ENCODE measurements around the gene SFXN3. TPM values are rescaled to one million over a fixed set of nuclear protein-coding genes. Genes with fewer than 3 reads are reported as not detected.

The SFXN3 gene
- total RNA-seq, 1 experiment from 2014 or later, result 5.6 TPM

DNA sequence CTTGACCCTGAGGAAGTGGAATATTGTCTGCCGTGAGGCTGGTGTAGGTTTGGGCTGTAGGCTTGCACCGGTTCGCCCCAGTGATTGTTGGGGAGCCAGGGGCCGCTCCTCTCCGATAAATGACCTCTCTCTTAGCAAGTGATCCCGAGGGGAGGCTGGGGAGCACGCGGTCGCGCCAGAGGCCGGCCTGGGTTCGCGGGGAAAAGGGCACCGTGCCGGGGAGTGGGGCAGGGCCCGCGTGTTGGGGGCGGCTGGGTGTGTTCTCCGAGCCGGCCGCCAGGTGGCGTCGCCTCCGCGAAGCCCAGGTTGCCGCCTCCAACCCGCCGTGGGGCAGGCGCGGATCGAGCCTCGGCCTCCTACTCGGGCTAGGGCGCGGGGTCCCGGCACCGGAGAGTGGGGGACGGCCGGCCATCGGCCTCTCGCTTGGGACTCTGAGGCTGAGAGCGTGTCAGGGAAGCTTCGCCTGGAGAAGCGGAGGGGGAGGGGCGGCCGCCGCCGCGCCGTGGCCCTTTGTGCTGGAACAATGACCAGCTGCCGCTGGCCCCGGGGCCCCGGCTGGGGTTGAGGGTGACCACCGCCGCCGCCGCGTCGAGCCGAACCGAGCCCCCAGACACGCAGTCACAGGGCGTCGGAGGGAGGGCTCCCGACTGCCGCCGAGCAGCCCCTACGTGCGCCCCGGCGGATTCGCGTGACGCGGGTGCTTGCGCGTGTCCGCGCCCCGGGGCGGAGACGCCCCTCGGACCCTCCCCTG is 31.9 kb upstream of the SFXN3 start (continued):
- TF ChIP-seq, protein P1, sequence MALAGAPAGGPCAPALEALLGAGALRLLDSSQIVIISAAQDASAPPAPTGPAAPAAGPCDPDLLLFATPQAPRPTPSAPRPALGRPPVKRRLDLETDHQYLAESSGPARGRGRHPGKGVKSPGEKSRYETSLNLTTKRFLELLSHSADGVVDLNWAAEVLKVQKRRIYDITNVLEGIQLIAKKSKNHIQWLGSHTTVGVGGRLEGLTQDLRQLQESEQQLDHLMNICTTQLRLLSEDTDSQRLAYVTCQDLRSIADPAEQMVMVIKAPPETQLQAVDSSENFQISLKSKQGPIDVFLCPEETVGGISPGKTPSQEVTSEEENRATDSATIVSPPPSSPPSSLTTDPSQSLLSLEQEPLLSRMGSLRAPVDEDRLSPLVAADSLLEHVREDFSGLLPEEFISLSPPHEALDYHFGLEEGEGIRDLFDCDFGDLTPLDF (CRISPR knock-in tag; IDR thresholded peaks at IDR 0.05), result 0 out of 2 replicates have a peak, but pooled peaks have one; percentile 41
- TF ChIP-seq ELF4 (CRISPR knock-in tag; IDR thresholded peaks at IDR 0.05; ENCODE audit: low read depth), result peak; percentile 61; the same call in 1 of the 2 replicates
- TF ChIP-seq, protein P2, sequence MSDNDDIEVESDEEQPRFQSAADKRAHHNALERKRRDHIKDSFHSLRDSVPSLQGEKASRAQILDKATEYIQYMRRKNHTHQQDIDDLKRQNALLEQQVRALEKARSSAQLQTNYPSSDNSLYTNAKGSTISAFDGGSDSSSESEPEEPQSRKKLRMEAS (CRISPR knock-in tag; IDR thresholded peaks at IDR 0.05), result peak; percentile 69
- no peak for TF ChIP-seq SOX15 (CRISPR knock-in tag; IDR thresholded peaks at IDR 0.05)
- TF ChIP-seq PRRX2 (CRISPR knock-in tag; IDR thresholded peaks at IDR 0.05), result no peak
- no peak for TF ChIP-seq MYBL2 (CRISPR knock-in tag; IDR thresholded peaks at IDR 0.05)
- no peak for TF ChIP-seq IRF2 (CRISPR knock-in tag; IDR thresholded peaks at IDR 0.05; ENCODE audit: borderline replicate concordance, low read depth)
- TF ChIP-seq, protein P3, sequence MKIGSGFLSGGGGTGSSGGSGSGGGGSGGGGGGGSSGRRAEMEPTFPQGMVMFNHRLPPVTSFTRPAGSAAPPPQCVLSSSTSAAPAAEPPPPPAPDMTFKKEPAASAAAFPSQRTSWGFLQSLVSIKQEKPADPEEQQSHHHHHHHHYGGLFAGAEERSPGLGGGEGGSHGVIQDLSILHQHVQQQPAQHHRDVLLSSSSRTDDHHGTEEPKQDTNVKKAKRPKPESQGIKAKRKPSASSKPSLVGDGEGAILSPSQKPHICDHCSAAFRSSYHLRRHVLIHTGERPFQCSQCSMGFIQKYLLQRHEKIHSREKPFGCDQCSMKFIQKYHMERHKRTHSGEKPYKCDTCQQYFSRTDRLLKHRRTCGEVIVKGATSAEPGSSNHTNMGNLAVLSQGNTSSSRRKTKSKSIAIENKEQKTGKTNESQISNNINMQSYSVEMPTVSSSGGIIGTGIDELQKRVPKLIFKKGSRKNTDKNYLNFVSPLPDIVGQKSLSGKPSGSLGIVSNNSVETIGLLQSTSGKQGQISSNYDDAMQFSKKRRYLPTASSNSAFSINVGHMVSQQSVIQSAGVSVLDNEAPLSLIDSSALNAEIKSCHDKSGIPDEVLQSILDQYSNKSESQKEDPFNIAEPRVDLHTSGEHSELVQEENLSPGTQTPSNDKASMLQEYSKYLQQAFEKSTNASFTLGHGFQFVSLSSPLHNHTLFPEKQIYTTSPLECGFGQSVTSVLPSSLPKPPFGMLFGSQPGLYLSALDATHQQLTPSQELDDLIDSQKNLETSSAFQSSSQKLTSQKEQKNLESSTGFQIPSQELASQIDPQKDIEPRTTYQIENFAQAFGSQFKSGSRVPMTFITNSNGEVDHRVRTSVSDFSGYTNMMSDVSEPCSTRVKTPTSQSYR (CRISPR knock-in tag; IDR thresholded peaks at IDR 0.05), result no peak
- TF ChIP-seq NR3C1 (CRISPR knock-in tag; conservative IDR thresholded peaks at IDR 0.05; ENCODE audit: low read depth), result no peak
- TF ChIP-seq, protein P4, sequence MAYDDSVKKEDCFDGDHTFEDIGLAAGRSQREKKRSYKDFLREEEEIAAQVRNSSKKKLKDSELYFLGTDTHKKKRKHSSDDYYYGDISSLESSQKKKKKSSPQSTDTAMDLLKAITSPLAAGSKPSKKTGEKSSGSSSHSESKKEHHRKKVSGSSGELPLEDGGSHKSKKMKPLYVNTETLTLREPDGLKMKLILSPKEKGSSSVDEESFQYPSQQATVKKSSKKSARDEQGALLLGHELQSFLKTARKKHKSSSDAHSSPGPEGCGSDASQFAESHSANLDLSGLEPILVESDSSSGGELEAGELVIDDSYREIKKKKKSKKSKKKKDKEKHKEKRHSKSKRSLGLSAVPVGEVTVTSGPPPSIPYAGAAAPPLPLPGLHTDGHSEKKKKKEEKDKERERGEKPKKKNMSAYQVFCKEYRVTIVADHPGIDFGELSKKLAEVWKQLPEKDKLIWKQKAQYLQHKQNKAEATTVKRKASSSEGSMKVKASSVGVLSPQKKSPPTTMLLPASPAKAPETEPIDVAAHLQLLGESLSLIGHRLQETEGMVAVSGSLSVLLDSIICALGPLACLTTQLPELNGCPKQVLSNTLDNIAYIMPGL (CRISPR knock-in tag; IDR thresholded peaks at IDR 0.05), result peak; percentile 100
- 0 out of 2 replicates have a peak, but pooled peaks have one; percentile 8 for TF ChIP-seq ETV6 (CRISPR knock-in tag; IDR thresholded peaks at IDR 0.05)
- TF ChIP-seq, protein P5, sequence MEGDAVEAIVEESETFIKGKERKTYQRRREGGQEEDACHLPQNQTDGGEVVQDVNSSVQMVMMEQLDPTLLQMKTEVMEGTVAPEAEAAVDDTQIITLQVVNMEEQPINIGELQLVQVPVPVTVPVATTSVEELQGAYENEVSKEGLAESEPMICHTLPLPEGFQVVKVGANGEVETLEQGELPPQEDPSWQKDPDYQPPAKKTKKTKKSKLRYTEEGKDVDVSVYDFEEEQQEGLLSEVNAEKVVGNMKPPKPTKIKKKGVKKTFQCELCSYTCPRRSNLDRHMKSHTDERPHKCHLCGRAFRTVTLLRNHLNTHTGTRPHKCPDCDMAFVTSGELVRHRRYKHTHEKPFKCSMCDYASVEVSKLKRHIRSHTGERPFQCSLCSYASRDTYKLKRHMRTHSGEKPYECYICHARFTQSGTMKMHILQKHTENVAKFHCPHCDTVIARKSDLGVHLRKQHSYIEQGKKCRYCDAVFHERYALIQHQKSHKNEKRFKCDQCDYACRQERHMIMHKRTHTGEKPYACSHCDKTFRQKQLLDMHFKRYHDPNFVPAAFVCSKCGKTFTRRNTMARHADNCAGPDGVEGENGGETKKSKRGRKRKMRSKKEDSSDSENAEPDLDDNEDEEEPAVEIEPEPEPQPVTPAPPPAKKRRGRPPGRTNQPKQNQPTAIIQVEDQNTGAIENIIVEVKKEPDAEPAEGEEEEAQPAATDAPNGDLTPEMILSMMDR (IDR thresholded peaks at IDR 0.05), result peak; percentile 97
- TF ChIP-seq KAT7 (CRISPR knock-in tag; IDR thresholded peaks at IDR 0.05; ENCODE audit: borderline replicate concordance), result peak; percentile 56; the same call in 1 of the 2 replicates
- TF ChIP-seq ZNF232 (CRISPR knock-in tag; IDR thresholded peaks at IDR 0.05), result peak; percentile 15; the same call in 1 of the 2 replicates
- TF ChIP-seq JAZF1 (CRISPR knock-in tag; IDR thresholded peaks at IDR 0.05), result no peak
- TF ChIP-seq CREB1 (CRISPR knock-in tag; IDR thresholded peaks at IDR 0.05), result peak; percentile 29; the same call in 1 of the 2 replicates
- TF ChIP-seq CBFB (CRISPR knock-in tag; IDR thresholded peaks at IDR 0.05; ENCODE audit: low read depth), result no peak
- 0 out of 2 replicates have a peak, but pooled peaks have one; percentile 58 for TF ChIP-seq TP53 (CRISPR knock-in tag; IDR thresholded peaks at IDR 0.05)
- TF ChIP-seq, protein P6, sequence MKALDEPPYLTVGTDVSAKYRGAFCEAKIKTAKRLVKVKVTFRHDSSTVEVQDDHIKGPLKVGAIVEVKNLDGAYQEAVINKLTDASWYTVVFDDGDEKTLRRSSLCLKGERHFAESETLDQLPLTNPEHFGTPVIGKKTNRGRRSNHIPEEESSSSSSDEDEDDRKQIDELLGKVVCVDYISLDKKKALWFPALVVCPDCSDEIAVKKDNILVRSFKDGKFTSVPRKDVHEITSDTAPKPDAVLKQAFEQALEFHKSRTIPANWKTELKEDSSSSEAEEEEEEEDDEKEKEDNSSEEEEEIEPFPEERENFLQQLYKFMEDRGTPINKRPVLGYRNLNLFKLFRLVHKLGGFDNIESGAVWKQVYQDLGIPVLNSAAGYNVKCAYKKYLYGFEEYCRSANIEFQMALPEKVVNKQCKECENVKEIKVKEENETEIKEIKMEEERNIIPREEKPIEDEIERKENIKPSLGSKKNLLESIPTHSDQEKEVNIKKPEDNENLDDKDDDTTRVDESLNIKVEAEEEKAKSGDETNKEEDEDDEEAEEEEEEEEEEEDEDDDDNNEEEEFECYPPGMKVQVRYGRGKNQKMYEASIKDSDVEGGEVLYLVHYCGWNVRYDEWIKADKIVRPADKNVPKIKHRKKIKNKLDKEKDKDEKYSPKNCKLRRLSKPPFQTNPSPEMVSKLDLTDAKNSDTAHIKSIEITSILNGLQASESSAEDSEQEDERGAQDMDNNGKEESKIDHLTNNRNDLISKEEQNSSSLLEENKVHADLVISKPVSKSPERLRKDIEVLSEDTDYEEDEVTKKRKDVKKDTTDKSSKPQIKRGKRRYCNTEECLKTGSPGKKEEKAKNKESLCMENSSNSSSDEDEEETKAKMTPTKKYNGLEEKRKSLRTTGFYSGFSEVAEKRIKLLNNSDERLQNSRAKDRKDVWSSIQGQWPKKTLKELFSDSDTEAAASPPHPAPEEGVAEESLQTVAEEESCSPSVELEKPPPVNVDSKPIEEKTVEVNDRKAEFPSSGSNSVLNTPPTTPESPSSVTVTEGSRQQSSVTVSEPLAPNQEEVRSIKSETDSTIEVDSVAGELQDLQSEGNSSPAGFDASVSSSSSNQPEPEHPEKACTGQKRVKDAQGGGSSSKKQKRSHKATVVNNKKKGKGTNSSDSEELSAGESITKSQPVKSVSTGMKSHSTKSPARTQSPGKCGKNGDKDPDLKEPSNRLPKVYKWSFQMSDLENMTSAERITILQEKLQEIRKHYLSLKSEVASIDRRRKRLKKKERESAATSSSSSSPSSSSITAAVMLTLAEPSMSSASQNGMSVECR (CRISPR knock-in tag; IDR thresholded peaks at IDR 0.05; ENCODE audit: borderline replicate concordance), result peak; percentile 39; the same call in 1 of the 2 replicates
- TF ChIP-seq, protein P7, sequence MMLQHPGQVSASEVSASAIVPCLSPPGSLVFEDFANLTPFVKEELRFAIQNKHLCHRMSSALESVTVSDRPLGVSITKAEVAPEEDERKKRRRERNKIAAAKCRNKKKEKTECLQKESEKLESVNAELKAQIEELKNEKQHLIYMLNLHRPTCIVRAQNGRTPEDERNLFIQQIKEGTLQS (CRISPR knock-in tag; conservative IDR thresholded peaks at IDR 0.05), result no peak
- TF ChIP-seq MXD4 (CRISPR knock-in tag; IDR thresholded peaks at IDR 0.05; ENCODE audit: borderline replicate concordance), result no peak
- TF ChIP-seq ZNF138 (CRISPR knock-in tag; conservative IDR thresholded peaks at IDR 0.05), result 0 out of 2 replicates have a peak, but pooled peaks have one; percentile 71
- TF ChIP-seq, protein P8, sequence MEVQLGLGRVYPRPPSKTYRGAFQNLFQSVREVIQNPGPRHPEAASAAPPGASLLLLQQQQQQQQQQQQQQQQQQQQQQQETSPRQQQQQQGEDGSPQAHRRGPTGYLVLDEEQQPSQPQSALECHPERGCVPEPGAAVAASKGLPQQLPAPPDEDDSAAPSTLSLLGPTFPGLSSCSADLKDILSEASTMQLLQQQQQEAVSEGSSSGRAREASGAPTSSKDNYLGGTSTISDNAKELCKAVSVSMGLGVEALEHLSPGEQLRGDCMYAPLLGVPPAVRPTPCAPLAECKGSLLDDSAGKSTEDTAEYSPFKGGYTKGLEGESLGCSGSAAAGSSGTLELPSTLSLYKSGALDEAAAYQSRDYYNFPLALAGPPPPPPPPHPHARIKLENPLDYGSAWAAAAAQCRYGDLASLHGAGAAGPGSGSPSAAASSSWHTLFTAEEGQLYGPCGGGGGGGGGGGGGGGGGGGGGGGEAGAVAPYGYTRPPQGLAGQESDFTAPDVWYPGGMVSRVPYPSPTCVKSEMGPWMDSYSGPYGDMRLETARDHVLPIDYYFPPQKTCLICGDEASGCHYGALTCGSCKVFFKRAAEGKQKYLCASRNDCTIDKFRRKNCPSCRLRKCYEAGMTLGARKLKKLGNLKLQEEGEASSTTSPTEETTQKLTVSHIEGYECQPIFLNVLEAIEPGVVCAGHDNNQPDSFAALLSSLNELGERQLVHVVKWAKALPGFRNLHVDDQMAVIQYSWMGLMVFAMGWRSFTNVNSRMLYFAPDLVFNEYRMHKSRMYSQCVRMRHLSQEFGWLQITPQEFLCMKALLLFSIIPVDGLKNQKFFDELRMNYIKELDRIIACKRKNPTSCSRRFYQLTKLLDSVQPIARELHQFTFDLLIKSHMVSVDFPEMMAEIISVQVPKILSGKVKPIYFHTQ (CRISPR knock-in tag; IDR thresholded peaks at IDR 0.05), result no peak

All from WTC11 (cell line).